K562 (cell line): Measurements from ENCODE around the gene GYPC. TPM values are rescaled to one million over a fixed set of nuclear protein-coding genes. Genes with fewer than 3 reads are reported as not detected.

ENCODE experiments used
- ARHGAP35 ChIP-seq: fragments of 450-650 bp; IDR thresholded peaks from 2 replicates; pipeline ENCODE4 v1.6.1; 2018; ENCODE audit not compliant: partially characterized antibody
- E2F4 ChIP-seq: sonication (generic); formaldehyde crosslinking; IDR thresholded peaks from 2 replicates; pipeline ENCODE4 v1.8.0; 2022; ENCODE audit warnings: mild to moderate bottlenecking, low read depth, missing genetic modification reagents
- ERF ChIP-seq: fragments of 450-650 bp; formaldehyde crosslinking; IDR thresholded peaks from 2 replicates; pipeline ENCODE4 v1.4.0; 2020; ENCODE audit warnings: mild to moderate bottlenecking, mixed read lengths
- GTF3C2 ChIP-seq: IDR thresholded peaks from 3 replicates; pipeline ENCODE4 v1.6.1; 2011; ENCODE audit warnings: borderline replicate concordance, mild to moderate bottlenecking, moderate library complexity; ENCODE audit not compliant: insufficient read length; ENCODE audit errors: extremely low read depth
- KDM5B ChIP-seq: fragments of 200-600 bp; sonication (generic); IDR thresholded peaks from 2 replicates; pipeline ENCODE4 v1.6.1; 2012; ENCODE audit warnings: low read depth, mild to moderate bottlenecking, moderate library complexity, low read length, control low read depth, inconsistent platforms; ENCODE audit not compliant: insufficient replicate concordance
- MAFF ChIP-seq: IDR thresholded peaks from 2 replicates; pipeline ENCODE4 v1.6.1; 2012; ENCODE audit warnings: low read length, improper control_type of control experiment
- PCBP2 ChIP-seq: fragments of 200-400 bp; formaldehyde crosslinking; IDR thresholded peaks from 2 replicates; pipeline ENCODE4 v1.6.1; 2018; ENCODE audit warnings: low read length, low read depth, mild to moderate bottlenecking, moderate library complexity; ENCODE audit not compliant: poor library complexity, severe bottlenecking
- RCOR1 ChIP-seq, 2 experiments: IDR thresholded peaks; 2 replicates each; pipeline ENCODE4 v1.6.1; 2012; ENCODE audit warnings: low read depth in 2 of 2, low read length in 2 of 2, borderline replicate concordance in 1 of 2, improper control_type of control experiment in 1 of 2
- RFX7 ChIP-seq: fragments of 250-450 bp; sonication (Bioruptor Pico); IDR thresholded peaks from 2 replicates; pipeline ENCODE4 v1.5.1; 2021; ENCODE audit warnings: mild to moderate bottlenecking
- RNF2 ChIP-seq: sonication (generic); IDR thresholded peaks from 2 replicates; pipeline ENCODE4 v1.6.1; 2016
- SREBF1 ChIP-seq: fragments of 150-350 bp; IDR thresholded peaks from 2 replicates; pipeline ENCODE4 v1.6.1; 2014; ENCODE audit warnings: antibody characterized with exemption, low read depth, low read length, borderline replicate concordance
- TCF7 ChIP-seq: sonication (generic); IDR thresholded peaks from 2 replicates; pipeline ENCODE4 v1.6.1; 2016; ENCODE audit warnings: antibody characterized with exemption, borderline replicate concordance
- ZNF134 ChIP-seq: fragments of 250-450 bp; sonication (Bioruptor Pico); conservative IDR thresholded peaks from 2 replicates; pipeline ENCODE4 v1.4.0; 2020
- ZNF354B ChIP-seq: fragments of 250-450 bp; sonication (Bioruptor Pico); IDR thresholded peaks from 2 replicates; pipeline ENCODE4 v1.4.0; 2020
- polyA plus RNA-seq, 8 experiments: library from polyadenylated mRNA; depleted of rRNA in 4 of 8; stranded (reverse) in 5 of 8; unstranded in 3 of 8; fragments of >200 nt; fragmentation: Nextera tagmentation in 2 of 8; fragmentation: Illumina TruSeq in 1 of 8; extraction: Ambion mirVana in 2 of 8; extraction: Trizol in 1 of 8; gene quantifications; 2 replicates each; pipeline versions ENCODE4 v1.2.1 to v1.2.3, GENCODE V29; 2011 to 2014; ENCODE audit warnings: inconsistent platforms in 1 of 8, missing spikeins in 1 of 8
- total RNA-seq, 7 experiments: library from RNA; depleted of rRNA in 6 of 7; stranded (reverse); fragments of >200 nt in 6 of 7; fragmentation: Illumina TruSeq in 2 of 7; extraction: Trizol in 2 of 7; gene quantifications; 2 replicates each; pipeline versions ENCODE4 v1.2.1 to v1.2.3, GENCODE V29; 2011 to 2021; ENCODE audit warnings: low replicate concordance in 1 of 7

GYPC gene
- total and polyA plus RNA-seq, 9 of the 15 experiments (the other 6 are each of a cell fraction or from before 2014, with no cell fraction given), result 50.6 to 282 (median 194) TPM

GRCh38 chr2:126657148-126657635 is 1.2 kb downstream of the GYPC start (continued):
- no peak for TF ChIP-seq GTF3C2
- peak; percentile 59 for TF ChIP-seq KDM5B
- no peak for TF ChIP-seq ARHGAP35
- no peak for TF ChIP-seq RFX7 (CRISPR knock-in tag)
- 0 out of 2 replicates have a peak, but pooled peaks have one; percentile 33 for TF ChIP-seq RNF2
- no peak for TF ChIP-seq ERF (CRISPR knock-in tag)
- no peak for TF ChIP-seq E2F4 (CRISPR knock-in tag)
- no peak for TF ChIP-seq ZNF134 (CRISPR knock-in tag)
- TF ChIP-seq ZNF354B (CRISPR knock-in tag), result 0 out of 2 replicates have a peak, but pooled peaks have one; percentile 29
- no peak for TF ChIP-seq SREBF1
- no peak for TF ChIP-seq TCF7
- TF ChIP-seq PCBP2, result no peak
- peak in 1 of 2 experiments; percentile 12; a peak in 1 of 4 replicates for TF ChIP-seq RCOR1 (IDR thresholded peaks at IDR 0.05; ENCODE audit: borderline replicate concordance in 1 of 2, low read depth in 2 of 2, low read length in 2 of 2)
- no peak for TF ChIP-seq MAFF
